Measurements from ENCODE around the gene CPNE8.
A peak's percentile ranks its signal among the peaks of the same experiment; 100 is the strongest.

The CPNE8 gene

GRCh38 chr12:38721611-38722252 lies 183.7 kb downstream of the CPNE8 start:
- DNase-seq (ENCODE audit: low read depth): no peak

DNA sequence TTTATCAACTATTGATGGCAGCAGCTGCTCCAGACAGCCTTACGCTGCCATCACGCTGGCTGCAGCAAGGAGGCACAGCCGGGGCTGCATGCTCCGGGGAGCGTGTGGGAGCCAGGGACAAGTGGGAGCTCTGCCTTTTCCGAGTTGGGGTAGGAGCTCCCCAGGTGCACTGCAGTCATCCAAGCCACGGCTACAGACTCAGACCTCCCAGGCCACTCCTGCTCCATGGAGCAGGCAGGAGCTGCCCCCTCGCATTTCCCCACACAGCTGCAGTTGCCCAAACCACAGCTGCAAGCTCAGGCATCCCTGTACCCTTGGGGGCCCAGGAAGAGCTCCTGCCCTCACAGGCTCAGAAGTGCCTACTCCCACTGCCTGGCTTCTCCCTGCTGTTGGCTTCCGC lies 184.7 kb downstream of the CPNE8 start:
- DNase-seq (ENCODE audit: low read depth): no peak

DNA sequence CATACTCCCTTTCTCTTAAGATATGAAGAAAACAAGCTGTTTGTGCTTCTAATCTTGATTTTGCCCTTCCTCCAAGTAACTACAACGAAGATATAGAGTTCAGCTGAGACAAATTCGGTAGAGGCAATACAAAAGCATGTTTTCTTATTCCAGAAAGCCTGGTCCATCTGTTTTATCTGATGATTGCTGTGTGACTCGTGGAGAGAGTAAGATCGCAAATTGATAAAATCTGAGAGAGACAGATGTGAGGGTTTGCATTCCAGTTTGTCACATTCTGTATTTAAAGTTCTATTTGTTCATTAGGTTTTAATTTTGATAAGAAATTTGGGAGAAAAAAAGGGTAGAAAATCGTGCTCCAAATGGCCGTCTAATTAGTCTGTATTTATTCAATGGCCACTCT lies 192.1 kb downstream of the CPNE8 start:
- DNase-seq (ENCODE audit: low read depth): no peak

GRCh38 chr12:38711054-38711453 lies 194.3 kb downstream of the CPNE8 start:
- no peak for DNase-seq (ENCODE audit: low read depth)

- DNase-seq (ENCODE audit: low read depth): no peak
These were observed 196.9 kb downstream of the CPNE8 start for GRCh38 chr12:38708466-38708865.

- no peak for DNase-seq (ENCODE audit: low read depth)
These were observed 197.7 kb downstream of the CPNE8 start for GRCh38 chr12:38707648-38708047.

DNA sequence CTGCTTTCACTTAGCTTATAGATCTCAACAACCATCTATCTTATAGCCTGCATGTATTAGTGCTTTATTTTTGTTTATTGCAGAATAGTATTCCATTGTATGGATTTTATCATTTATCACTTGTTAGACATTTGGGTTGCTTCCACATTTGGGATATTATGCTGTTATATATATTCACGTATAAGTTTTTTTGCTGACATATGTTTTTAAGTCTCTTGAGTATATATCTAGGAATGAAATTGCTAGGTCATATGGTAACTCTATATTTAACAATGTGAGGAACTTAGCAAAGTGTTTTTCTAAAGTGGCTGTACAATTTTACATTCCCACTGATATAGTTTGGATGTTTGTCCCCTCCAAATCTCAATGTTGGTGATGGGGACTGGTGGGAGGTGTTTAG lies 208.1 kb downstream of the CPNE8 start:
- DNase-seq (ENCODE audit: low read depth): no peak

DNA sequence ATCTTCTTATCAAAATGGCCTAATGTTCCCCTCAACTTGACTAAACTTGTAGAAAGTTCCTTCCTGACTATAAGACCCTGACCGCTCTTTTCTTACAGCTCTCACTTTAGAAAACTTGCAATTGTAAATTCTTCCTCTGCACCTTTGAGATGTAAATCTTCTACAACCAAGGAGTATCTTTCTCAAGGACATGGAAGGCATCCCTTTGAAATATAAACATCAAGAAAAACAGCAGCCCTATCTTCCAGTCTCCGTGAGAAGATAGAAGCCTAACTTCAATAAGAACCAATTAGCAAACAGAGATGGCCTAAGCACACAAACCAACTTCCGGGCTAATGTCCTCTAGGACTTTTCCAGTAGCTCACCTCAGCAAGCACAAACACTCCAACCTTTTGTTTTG lies 210.3 kb downstream of the CPNE8 start:
- no peak for DNase-seq (ENCODE audit: low read depth)

- no peak for DNase-seq (ENCODE audit: low read depth)
These were observed 214.2 kb downstream of the CPNE8 start for GRCh38 chr12:38691164-38691563.

- DNase-seq (ENCODE audit: low read depth): no peak
These were observed 214.7 kb downstream of the CPNE8 start for GRCh38 chr12:38690646-38691045.

DNA sequence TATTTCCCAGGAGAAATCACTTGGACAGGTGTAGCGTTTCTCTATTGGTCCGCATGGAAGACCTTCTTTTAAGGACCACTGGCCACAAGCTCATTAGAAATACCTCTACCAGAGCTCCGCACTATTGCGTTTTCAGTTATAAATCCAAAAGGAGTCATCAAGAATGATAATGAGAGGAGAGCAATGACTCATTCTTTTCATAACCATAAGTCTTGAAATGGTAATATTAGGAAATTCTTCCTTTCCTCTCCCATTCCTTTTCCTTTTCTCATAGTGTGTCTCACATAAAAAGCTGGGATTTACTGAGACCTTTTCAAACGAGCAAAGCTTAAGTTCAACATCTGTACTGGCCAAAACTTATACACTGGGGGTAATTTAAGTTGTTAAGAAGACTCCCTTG lies 215.7 kb downstream of the CPNE8 start:
- peak; percentile 51 for DNase-seq (ENCODE audit: low read depth)

DNA sequence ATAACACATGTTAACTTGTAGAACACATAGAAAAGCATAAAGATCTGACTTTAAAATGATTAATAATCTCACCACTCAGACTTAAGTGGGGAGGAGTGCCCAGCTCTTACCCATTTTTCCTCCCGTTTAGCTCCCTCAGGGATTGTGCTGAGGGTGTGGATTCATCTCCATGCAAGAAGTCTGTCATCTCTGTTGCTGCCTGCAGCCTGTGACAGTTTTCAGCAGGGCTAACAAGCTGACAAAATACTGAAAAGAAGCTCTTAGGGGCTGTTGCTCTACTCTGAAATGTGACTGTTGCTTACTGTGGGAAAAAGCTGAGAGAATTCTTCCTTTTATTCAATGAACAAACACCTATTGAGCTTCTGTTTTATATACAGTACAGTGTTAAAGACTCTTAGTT lies 216.2 kb downstream of the CPNE8 start:
- no peak for DNase-seq (ENCODE audit: low read depth)

DNA sequence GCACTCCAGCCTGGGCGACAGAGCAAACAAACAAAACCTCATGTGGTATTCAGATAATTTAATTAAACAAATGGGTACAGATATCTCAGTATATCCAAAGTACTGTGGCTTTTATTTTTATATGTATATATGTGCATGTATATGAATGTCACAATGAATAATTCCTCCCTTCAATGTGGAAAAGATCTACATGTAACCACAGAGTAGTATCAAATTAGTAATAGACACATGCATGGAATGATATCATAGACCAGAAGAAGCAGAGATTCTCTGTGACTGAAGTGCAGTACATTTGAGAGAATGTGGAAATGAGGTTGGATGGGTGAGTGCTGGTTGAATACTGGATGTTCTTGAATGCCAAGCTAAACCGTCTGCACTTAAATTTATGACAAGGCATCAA lies 222.9 kb downstream of the CPNE8 start:
- no peak for DNase-seq (ENCODE audit: low read depth)

DNA sequence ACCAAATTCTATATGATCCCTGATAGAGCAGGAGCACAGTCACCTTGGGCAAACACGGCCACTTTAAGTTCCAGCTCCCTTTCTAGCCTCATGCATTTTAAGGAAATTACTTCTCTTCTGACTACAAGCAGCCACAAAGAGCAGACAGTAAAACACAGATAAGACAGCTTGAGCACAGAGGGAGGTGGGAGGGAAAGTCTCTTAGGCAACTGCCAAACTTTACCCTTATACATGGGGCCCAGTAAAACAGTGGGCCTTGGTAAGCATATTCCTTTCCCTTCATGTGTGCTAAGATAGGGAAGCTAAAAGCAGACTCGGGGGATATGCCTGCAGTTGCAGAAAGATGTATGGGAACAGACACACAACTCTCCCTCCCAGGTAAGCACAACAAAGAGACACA lies 235.9 kb downstream of the CPNE8 start:
- no peak for DNase-seq (ENCODE audit: low read depth)

- DNase-seq (ENCODE audit: low read depth): no peak
These were observed 236.3 kb downstream of the CPNE8 start for GRCh38 chr12:38669081-38669480.

DNA sequence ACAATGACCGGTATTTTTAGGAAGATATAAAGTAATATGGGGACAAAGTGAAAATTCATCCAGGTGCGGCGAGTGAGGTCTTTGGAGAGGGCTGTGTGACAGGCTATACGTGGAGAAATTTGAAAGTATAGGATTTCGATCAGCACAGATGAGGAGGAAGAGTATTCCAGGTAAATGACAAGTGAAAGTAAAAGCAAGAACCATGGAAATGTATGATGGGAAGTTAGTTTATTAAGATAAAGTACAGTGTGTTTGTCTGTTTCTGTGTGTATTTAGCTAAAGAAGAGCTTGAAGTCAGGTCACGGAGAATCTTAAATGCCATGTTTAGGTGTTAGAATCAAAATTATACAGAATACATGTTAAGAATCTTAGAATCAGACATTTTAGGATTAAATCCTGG lies 239.0 kb downstream of the CPNE8 start:
- DNase-seq (ENCODE audit: low read depth): no peak

GRCh38 chr12:38664661-38665269 lies 240.6 kb downstream of the CPNE8 start:
- DNase-seq (ENCODE audit: low read depth): peak; percentile 11

DNA sequence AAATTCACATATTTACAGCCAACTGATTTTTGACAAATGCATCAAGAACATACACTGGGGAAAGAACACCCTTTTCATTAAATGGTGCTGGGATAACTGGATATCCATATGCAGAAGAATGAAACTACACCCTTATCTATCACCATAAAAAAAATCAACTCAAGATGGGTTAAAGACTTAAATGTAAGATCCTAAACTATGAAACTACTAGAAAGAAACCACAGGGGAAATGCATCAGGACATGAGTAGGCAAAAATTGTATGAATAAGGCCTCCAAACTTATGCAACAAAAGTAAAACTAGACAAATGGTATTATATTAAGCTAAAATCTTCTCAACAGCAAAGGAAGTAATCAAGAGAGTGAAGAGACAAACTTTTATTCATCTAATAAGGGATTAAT lies 242.6 kb downstream of the CPNE8 start:
- DNase-seq (ENCODE audit: low read depth): peak; percentile 6

DNA sequence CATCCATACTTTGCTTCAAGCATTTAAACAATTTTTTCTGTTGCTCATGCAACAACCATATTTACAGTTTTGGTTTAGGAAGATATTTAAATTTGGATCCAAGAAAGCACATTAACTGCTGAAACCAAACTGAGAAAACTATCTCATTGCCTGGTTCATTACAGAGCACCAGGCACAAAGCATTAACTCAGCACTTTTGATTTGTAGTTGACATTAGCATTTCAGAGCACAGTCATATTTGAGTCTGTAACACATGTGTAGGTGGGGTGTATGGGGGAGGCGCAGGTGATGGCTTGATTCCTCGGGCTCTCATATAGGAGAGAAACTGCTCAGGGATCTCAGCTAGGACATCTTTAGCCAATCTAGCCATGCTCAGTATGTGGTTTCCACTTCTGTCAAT lies 251.7 kb downstream of the CPNE8 start:
- DNase-seq (ENCODE audit: low read depth): no peak

- no peak for DNase-seq (ENCODE audit: low read depth)
These were observed 256.6 kb downstream of the CPNE8 start for GRCh38 chr12:38648813-38649212.

DNA sequence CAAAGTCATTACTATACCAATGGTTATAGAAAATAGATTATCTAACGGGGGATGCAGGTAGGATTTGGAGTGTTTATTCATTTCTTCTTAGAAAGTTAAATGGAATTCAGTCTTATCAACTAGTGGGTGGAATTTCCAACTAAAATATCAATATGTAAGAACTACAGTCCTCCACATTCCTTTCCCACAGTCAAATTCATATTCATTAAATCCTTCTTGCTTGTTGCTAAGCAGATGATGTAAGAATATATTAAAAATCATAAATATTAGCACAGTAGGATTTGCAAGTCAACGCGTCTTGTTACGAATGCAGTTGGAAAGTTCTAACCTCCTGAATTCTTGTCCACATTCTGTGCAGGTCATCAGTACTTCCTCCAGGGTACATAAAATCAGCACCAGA lies 259.2 kb downstream of the CPNE8 start:
- no peak for DNase-seq (ENCODE audit: low read depth)

DNA sequence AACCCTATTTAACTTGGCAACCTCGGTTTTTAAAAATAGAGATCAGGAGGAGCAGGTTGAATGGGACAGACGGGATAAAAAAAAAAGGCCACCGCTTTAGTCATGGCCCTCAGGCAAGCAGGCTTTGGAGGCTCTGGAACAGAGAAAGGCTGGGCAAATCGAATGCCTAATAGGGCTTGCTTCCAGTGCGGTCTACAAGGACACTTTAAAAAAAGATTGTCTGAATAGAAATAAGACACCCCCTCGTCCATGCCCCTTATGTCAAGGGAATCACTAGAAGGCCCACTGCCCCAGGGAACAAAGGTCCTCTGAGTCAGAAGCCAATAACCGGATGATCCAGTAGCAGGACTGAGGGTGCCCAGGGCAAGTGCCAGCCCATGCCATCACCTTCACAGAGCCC lies 265.8 kb downstream of the CPNE8 start:
- DNase-seq (ENCODE audit: low read depth): no peak

DNA sequence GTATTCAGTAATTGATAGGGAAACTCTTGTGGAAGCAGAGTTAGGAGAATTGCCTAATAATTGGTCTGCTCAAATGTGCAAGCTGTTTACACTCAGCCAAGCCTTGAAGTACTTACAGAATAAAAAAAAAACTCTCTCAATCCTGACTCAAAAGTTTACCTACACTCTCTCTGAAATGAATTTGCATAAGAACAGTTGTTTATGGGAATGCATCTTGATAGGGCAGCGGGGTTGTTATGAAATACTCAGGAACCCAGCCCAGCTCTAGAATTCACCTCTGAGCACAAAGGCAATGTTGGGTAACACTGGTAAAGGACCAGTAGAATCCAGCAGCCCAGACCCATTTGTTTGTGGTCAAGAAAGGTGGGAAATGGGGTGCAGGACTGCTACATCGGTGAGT lies 267.0 kb downstream of the CPNE8 start:
- no peak for DNase-seq (ENCODE audit: low read depth)

GRCh38 chr12:38633511-38633910 lies 271.9 kb downstream of the CPNE8 start:
- DNase-seq (ENCODE audit: low read depth): no peak
